ENCODE results near the gene CCNB1. TPM values are rescaled to one million over a fixed set of nuclear protein-coding genes. Genes with fewer than 3 reads are reported as not detected.

CCNB1 gene
- total RNA-seq, 1 experiment from 2014 or later = 120 TPM

GRCh38 chr5:69202497-69202896 is 35.5 kb downstream of the CCNB1 start:
- DNase-seq (ENCODE audit: unreplicated experiment) = no peak
- intact Hi-C loops (cut with micrococcal nuclease) = no loop called here
- BruUV-seq (replicated peaks) = no TSS peak
- ChIA-PET CTCF (interaction anchor here (0.9 kb wide), 1 partner anchor 13 kb away, joined by 3 read pairs; the partner anchor contains the start of gene CENPH), POLR2A (interaction anchor here (0.6 kb wide), 1 partner anchor 70 kb away, joined by 3 read pairs; no protein-coding TSS in a partner anchor)
- Mint-ChIP-seq H3K4me1 (ENCODE audit: insufficient read depth, unreplicated experiment) (peaks cover 8% of the 10 kb centered on the region), H3K27me3 (ENCODE audit: insufficient read depth, unreplicated experiment) (no peaks in the 10 kb centered on the region), H3K4me3 (ENCODE audit: unreplicated experiment) (no peak overlapping the region), H3K9me3 (ENCODE audit: unreplicated experiment) (no peaks in the 10 kb centered on the region), H3K36me3 (ENCODE audit: insufficient read depth, unreplicated experiment) (peaks cover 38% of the 10 kb centered on the region), H3K27ac (ENCODE audit: low read depth, unreplicated experiment) (no peak overlapping the region)
- TF ChIP-seq CTCF (IDR thresholded peaks at IDR 0.05; ENCODE audit: unreplicated experiment) = no peak

GRCh38 chr5:69206528-69207190 is 39.7 kb downstream of the CCNB1 start:
- intact Hi-C loops (cut with micrococcal nuclease) = no loop called here
- CTCF ChIA-PET = no interaction called here
- no peak overlapping the region for H3K4me3 Mint-ChIP-seq (ENCODE audit: unreplicated experiment)
- peaks cover 3% of the 10 kb centered on the region for H3K4me1 Mint-ChIP-seq (ENCODE audit: insufficient read depth, unreplicated experiment)
- peak; percentile 9 for DNase-seq (ENCODE audit: unreplicated experiment)
- H3K27me3 Mint-ChIP-seq (ENCODE audit: insufficient read depth, unreplicated experiment) = no peaks in the 10 kb centered on the region
- no peaks in the 10 kb centered on the region for H3K9me3 Mint-ChIP-seq (ENCODE audit: unreplicated experiment)
- POLR2A ChIA-PET = interaction anchor here (2.4 kb wide), 1 partner anchor 17 kb away, joined by 8 read pairs; the partner anchor contains the start of gene CENPH
- peaks cover 21% of the 10 kb centered on the region for H3K36me3 Mint-ChIP-seq (ENCODE audit: insufficient read depth, unreplicated experiment)
- no TSS peak for BruUV-seq (replicated peaks)
- no peak overlapping the region for H3K27ac Mint-ChIP-seq (ENCODE audit: low read depth, unreplicated experiment)
- TF ChIP-seq CTCF (IDR thresholded peaks at IDR 0.05; ENCODE audit: unreplicated experiment) = no peak

GRCh38 chr5:69209602-69210001 is 42.7 kb downstream of the CCNB1 start:
- no peaks in the 10 kb centered on the region for H3K9me3 Mint-ChIP-seq (ENCODE audit: unreplicated experiment)
- no peak for DNase-seq (ENCODE audit: unreplicated experiment)
- ChIA-PET POLR2A (interaction anchor here (1.2 kb wide), 1 partner anchor 10 kb away, joined by 5 read pairs; no protein-coding TSS in a partner anchor), CTCF (no interaction called here)
- no peaks in the 10 kb centered on the region for H3K36me3 Mint-ChIP-seq (ENCODE audit: insufficient read depth, unreplicated experiment)
- no peak overlapping the region for H3K27ac Mint-ChIP-seq (ENCODE audit: low read depth, unreplicated experiment)
- TSS peak; percentile 83 for BruUV-seq (replicated peaks)
- intact Hi-C loops (cut with micrococcal nuclease) = no loop called here
- H3K4me3 Mint-ChIP-seq (ENCODE audit: unreplicated experiment) = no peak overlapping the region
- peaks cover 3% of the 10 kb centered on the region for H3K4me1 Mint-ChIP-seq (ENCODE audit: insufficient read depth, unreplicated experiment)
- no peak for TF ChIP-seq CTCF (IDR thresholded peaks at IDR 0.05; ENCODE audit: unreplicated experiment)
- no peaks in the 10 kb centered on the region for H3K27me3 Mint-ChIP-seq (ENCODE audit: insufficient read depth, unreplicated experiment)

- Mint-ChIP-seq H3K36me3 (ENCODE audit: insufficient read depth, unreplicated experiment) (no peaks in the 10 kb centered on the region), H3K27ac (ENCODE audit: low read depth, unreplicated experiment) (no peak overlapping the region), H3K27me3 (ENCODE audit: insufficient read depth, unreplicated experiment) (no peaks in the 10 kb centered on the region), H3K4me1 (ENCODE audit: insufficient read depth, unreplicated experiment) (peaks cover 3% of the 10 kb centered on the region), H3K4me3 (ENCODE audit: unreplicated experiment) (no peak overlapping the region), H3K9me3 (ENCODE audit: unreplicated experiment) (no peaks in the 10 kb centered on the region)
- intact Hi-C loops (cut with micrococcal nuclease) = no loop called here
- TF ChIP-seq CTCF (IDR thresholded peaks at IDR 0.05; ENCODE audit: unreplicated experiment) = no peak
- DNase-seq (ENCODE audit: unreplicated experiment) = no peak
- ChIA-PET CTCF (no interaction called here), POLR2A (no interaction called here)
- BruUV-seq (replicated peaks) = no TSS peak
These were observed 44.2 kb downstream of the CCNB1 start for GRCh38 chr5:69211200-69211599.

Data from MCF 10A (cell line).